ENCODE results near the gene DDAH1. TPM values are rescaled to one million over a fixed set of nuclear protein-coding genes. Genes with fewer than 3 reads are reported as not detected.
A peak's percentile ranks its signal among the peaks of the same experiment; 100 is the strongest.

The DDAH1 gene
- total RNA-seq, 1 donor from 2014 or later, result 10.3 TPM

- Histone ChIP-seq H3K27ac (no peak overlapping the region), H3K36me3 (no peaks in the 10 kb centered on the region), H3K9me3 (no peaks in the 10 kb centered on the region), H3K4me3 (no peak overlapping the region), H3K4me1 (peaks cover 18% of the 10 kb centered on the region), H3K27me3 (no peaks in the 10 kb centered on the region)
- DNase-seq (ENCODE audit: extremely low spot score in 2 of 2), result no peak
- no peak for TF ChIP-seq POLR2AphosphoS5 (IDR thresholded peaks at IDR 0.05; ENCODE audit: insufficient read depth in 1 of 2, low read depth in 1 of 2)
- no peak for TF ChIP-seq POLR2A (IDR thresholded peaks at IDR 0.05)
- no peak for TF ChIP-seq CTCF (IDR thresholded peaks at IDR 0.05)
- intact Hi-C loops (cut with DNase I), result no loop called here
Observed at GRCh38 chr1:85284202-85284601, 180.8 kb downstream of the DDAH1 start.

- H3K27ac ChIP-seq, result no peak overlapping the region
- no peak for DNase-seq (ENCODE audit: extremely low spot score in 2 of 2)
- H3K27me3 ChIP-seq, result no peaks in the 10 kb centered on the region
- no peak overlapping the region for H3K4me3 ChIP-seq
- intact Hi-C loops (cut with DNase I), result no loop called here
- no peaks in the 10 kb centered on the region for H3K36me3 ChIP-seq
- H3K4me1 ChIP-seq, result peaks cover 22% of the 10 kb centered on the region
- no peak for TF ChIP-seq POLR2AphosphoS5 (IDR thresholded peaks at IDR 0.05; ENCODE audit: insufficient read depth in 1 of 2, low read depth in 1 of 2)
- no peak for TF ChIP-seq POLR2A (IDR thresholded peaks at IDR 0.05)
- no peak for TF ChIP-seq CTCF (IDR thresholded peaks at IDR 0.05)
- H3K9me3 ChIP-seq, result no peaks in the 10 kb centered on the region
Observed at GRCh38 chr1:85283475-85284199, 181.3 kb downstream of the DDAH1 start.

DNA sequence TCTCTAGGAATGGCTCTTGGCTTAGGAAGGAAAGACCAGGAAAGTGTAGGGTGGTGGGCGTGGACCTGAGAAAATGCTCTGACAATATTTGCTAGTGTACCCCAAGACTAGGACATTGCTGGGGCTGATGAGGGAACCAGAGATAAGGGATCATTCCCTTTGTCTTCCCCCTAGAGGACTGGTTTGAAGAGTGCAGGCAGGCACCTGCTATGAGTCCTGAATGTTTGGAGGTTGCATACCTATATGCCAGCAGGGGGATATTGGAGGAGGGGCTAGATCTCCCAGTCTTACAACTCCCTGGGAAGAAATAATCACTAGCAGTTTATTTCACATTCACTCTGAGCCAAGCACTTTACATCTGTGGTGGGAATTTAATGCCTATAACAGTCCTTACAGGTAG, 182.5 kb downstream of the DDAH1 start:
- H3K4me3 ChIP-seq, result no peak overlapping the region
- peaks cover 35% of the 10 kb centered on the region for H3K4me1 ChIP-seq
- DNase-seq (ENCODE audit: extremely low spot score in 2 of 2), result no peak
- H3K27ac ChIP-seq, result no peak overlapping the region
- H3K36me3 ChIP-seq, result no peaks in the 10 kb centered on the region
- TF ChIP-seq POLR2AphosphoS5 (IDR thresholded peaks at IDR 0.05; ENCODE audit: insufficient read depth in 1 of 2, low read depth in 1 of 2) (no peak), CTCF (IDR thresholded peaks at IDR 0.05) (no peak)
- no peaks in the 10 kb centered on the region for H3K9me3 ChIP-seq
- intact Hi-C loops (cut with DNase I), result no loop called here
- no peaks in the 10 kb centered on the region for H3K27me3 ChIP-seq

DNA sequence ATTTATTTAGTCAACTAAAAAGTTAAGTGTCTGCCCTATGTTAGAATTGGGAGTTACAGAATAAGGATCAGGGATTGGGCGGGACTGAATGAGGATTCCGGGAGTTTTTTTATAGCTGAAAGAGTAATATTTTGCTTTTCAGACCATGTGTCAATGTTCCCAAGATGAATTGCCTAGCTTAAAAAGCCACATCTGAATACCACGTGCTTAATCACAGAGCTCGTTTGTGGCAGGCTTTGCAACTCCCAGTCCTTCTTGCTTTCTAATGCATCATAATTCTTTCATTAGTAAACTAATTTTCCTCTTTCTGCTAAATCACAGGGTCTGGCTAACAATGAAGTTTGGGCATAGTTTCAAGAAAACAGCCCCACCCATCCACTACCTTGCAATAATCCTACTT, 184.3 kb downstream of the DDAH1 start:
- DNase-seq (ENCODE audit: extremely low spot score in 2 of 2), result no peak
- TF ChIP-seq POLR2AphosphoS5 (IDR thresholded peaks at IDR 0.05; ENCODE audit: insufficient read depth in 1 of 2, low read depth in 1 of 2) (no peak), CTCF (IDR thresholded peaks at IDR 0.05) (no peak), POLR2A (IDR thresholded peaks at IDR 0.05) (no peak)
- Histone ChIP-seq H3K9me3 (no peaks in the 10 kb centered on the region), H3K27ac (peak overlapping the region; percentile 94), H3K36me3 (no peaks in the 10 kb centered on the region), H3K27me3 (no peaks in the 10 kb centered on the region), H3K4me1 (peaks cover 41% of the 10 kb centered on the region), H3K4me3 (no peak overlapping the region)
- intact Hi-C loops (cut with DNase I), result no loop called here

DNA sequence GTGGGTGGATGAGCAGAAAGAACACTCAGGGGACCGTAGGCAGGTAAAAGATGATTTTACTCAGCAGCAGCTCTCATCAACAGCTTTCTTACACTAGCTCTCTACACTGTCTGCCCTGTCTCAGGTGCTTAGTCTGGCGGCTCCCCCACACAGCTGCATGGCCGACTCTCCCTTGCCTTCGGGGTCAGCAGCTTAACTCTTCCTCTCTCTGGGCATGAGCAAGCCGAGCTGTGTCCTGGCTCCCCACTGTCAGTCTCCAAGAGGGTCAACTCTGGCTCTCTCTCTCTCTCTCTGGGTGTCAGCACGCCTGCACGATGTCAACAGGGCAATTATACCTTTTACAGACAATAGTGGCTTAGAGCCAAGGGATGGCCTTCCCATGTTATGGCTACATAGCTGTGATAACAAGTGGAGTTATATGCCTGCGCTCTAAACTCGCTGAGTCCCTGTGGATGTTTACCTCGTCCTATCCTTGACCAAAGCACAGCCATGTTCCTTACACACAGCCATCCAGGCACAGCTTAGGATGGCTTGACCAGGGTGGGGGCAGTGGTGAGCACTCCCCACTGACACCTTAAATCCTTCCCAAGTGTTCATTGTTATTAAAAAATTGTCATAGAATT, 185.4 kb downstream of the DDAH1 start:
- Histone ChIP-seq H3K4me3 (no peak overlapping the region), H3K27me3 (no peaks in the 10 kb centered on the region), H3K4me1 (peaks cover 51% of the 10 kb centered on the region), H3K36me3 (no peaks in the 10 kb centered on the region), H3K27ac (peak overlapping the region; percentile 94), H3K9me3 (no peaks in the 10 kb centered on the region)
- intact Hi-C loops (cut with DNase I), result no loop called here
- DNase-seq (ENCODE audit: extremely low spot score in 2 of 2), result no peak
- TF ChIP-seq POLR2A (IDR thresholded peaks at IDR 0.05) (no peak), POLR2AphosphoS5 (IDR thresholded peaks at IDR 0.05; ENCODE audit: insufficient read depth in 1 of 2, low read depth in 1 of 2) (no peak), CTCF (IDR thresholded peaks at IDR 0.05) (no peak)

Measured in vagina (tissue), 2 donors.